Purkinje cell (primary cell): ENCODE measurements around the gene HIGD1B. TPM values are rescaled to one million over a fixed set of nuclear protein-coding genes. Genes with fewer than 3 reads are reported as not detected.

Experiments
- polyA plus RNA-seq: library from polyadenylated mRNA; unstranded; fragments of >200 nt; fragmentation: Nextera tagmentation; gene quantifications from 2 replicates; pipeline ENCODE4 v1.2.1, GENCODE V29; 2014

HIGD1B gene
- polyA plus RNA-seq, result 6.8 and 14.2 TPM in 2 replicates

GRCh38 chr17:44847586-44847985 is at the start of gene HIGD1B:
HIGD1B (plus strand) TSS chr17:44847883; CDS start chr17:44848153, 270 bp downstream.

GRCh38 chr17:44829523-44830358 is 17.9 kb upstream of the HIGD1B start, which contains the start of gene GJC1:
GJC1 (minus strand) TSS chr17:44830287; CDS start chr17:44805817, 24,470 bp downstream.

GRCh38 chr17:44899074-44899782 is 51.5 kb downstream of the HIGD1B start, which contains the start of gene EFTUD2:
EFTUD2 (minus strand) TSS chr17:44899445; CDS start chr17:44894521, 4,924 bp downstream.

Other genes starting within 250 kb of the HIGD1B start
- 0.50 and 2.3 TPM in 2 replicates for gene MEIOC, start 191.4 kb upstream of the HIGD1B start, polyA plus RNA-seq
- gene CCDC43, start 158.1 kb upstream of the HIGD1B start, polyA plus RNA-seq, result 30.8 and 37.3 TPM in 2 replicates
- 1.3 TPM in 1 of 2 replicates, not detected in the other for gene DBF4B, start 139.2 kb upstream of the HIGD1B start, polyA plus RNA-seq
- gene ADAM11, start 88.9 kb upstream of the HIGD1B start, polyA plus RNA-seq, result 1.5 TPM in 1 of 2 replicates, not detected in the other
- gene GJC1, start 17.6 kb upstream of the HIGD1B start, polyA plus RNA-seq, result 0.67 and 1.5 TPM in 2 replicates
- 40.3 and 51.8 TPM in 2 replicates for gene EFTUD2, start 51.6 kb downstream of the HIGD1B start, polyA plus RNA-seq
- 9.4 and 14.4 TPM in 2 replicates for gene GFAP, start 67.6 kb downstream of the HIGD1B start, polyA plus RNA-seq
- gene KIF18B, start 99.9 kb downstream of the HIGD1B start, polyA plus RNA-seq, result not detected in 2 replicates
- gene C1QL1, start 120.4 kb downstream of the HIGD1B start, polyA plus RNA-seq, result not detected in 2 replicates
- 21.0 and 30.2 TPM in 2 replicates for gene DCAKD, start 203.7 kb downstream of the HIGD1B start, polyA plus RNA-seq
- 282 and 496 TPM in 2 replicates for gene NMT1, start 213.4 kb downstream of the HIGD1B start, polyA plus RNA-seq